Right atrium auricular region (tissue), 2 donors: ENCODE data around the gene FOXL1. TPM values are rescaled to one million over a fixed set of nuclear protein-coding genes. Genes with fewer than 3 reads are reported as not detected.

Experiments
- DNase-seq: peaks from one replicate; pipeline ENCODE4 v3.0.0-alpha.2; 2019; ENCODE audit warnings: low spot score
- H3K27ac ChIP-seq, 2 donors: fragments of 200-600 bp; sonication (generic); 1 replicate in 1 of 2; 2 replicates in 1 of 2; pipeline ENCODE4 v1.5.1; 2016 to 2019
- H3K27me3 ChIP-seq, 2 donors: fragments of 200-600 bp; sonication (generic); one replicate each; pipeline versions ENCODE4 v1.5.1 to v1.6.0; 2017 to 2019
- H3K36me3 ChIP-seq: fragments of 200-600 bp; sonication (generic); one replicate; pipeline ENCODE4 v1.5.1; 2016
- H3K4me1 ChIP-seq, 2 donors: fragments of 200-600 bp; sonication (generic); one replicate each; pipeline versions ENCODE4 v1.5.1 to v1.6.0; 2017 to 2019
- H3K4me3 ChIP-seq, 2 donors: fragments of 200-600 bp; sonication (generic); 1 replicate in 1 of 2; 2 replicates in 1 of 2; pipeline ENCODE4 v1.5.1; 2017 to 2019; ENCODE audit warnings: mild to moderate bottlenecking in 1 of 2, moderate library complexity in 1 of 2
- H3K9me3 ChIP-seq, 2 donors: fragments of 200-600 bp; sonication (generic); one replicate each; pipeline ENCODE4 v1.5.1; 2019
- total RNA-seq, 2 donors: library from RNA; depleted of rRNA; stranded (reverse); fragments of >200 nt; gene quantifications; one replicate each; pipeline ENCODE4 v1.1.0, GENCODE V29; 2016
- TF ChIP-seq, protein P1 (sequence below), 2 donors: fragments of 200-600 bp; sonication (generic); IDR thresholded peaks; one replicate each; pipeline ENCODE4 v1.5.1; 2019; ENCODE audit warnings: antibody characterized with exemption in 2 of 2

FOXL1 gene
- total RNA-seq, 2 donors from 2014 or later, result 0.85 to 1.3 TPM

- Histone ChIP-seq H3K4me3 (no peak overlapping the region), H3K36me3 (no peaks in the 10 kb centered on the region), H3K4me1 (peaks cover 0 to 9% of the 10 kb centered on the region in 2 donors), H3K27me3 (no peaks in the 10 kb centered on the region), H3K27ac (peak overlapping the region; percentile 54 to 55), H3K9me3 (no peaks in the 10 kb centered on the region)
- no peak for DNase-seq
- TF ChIP-seq, protein P1, sequence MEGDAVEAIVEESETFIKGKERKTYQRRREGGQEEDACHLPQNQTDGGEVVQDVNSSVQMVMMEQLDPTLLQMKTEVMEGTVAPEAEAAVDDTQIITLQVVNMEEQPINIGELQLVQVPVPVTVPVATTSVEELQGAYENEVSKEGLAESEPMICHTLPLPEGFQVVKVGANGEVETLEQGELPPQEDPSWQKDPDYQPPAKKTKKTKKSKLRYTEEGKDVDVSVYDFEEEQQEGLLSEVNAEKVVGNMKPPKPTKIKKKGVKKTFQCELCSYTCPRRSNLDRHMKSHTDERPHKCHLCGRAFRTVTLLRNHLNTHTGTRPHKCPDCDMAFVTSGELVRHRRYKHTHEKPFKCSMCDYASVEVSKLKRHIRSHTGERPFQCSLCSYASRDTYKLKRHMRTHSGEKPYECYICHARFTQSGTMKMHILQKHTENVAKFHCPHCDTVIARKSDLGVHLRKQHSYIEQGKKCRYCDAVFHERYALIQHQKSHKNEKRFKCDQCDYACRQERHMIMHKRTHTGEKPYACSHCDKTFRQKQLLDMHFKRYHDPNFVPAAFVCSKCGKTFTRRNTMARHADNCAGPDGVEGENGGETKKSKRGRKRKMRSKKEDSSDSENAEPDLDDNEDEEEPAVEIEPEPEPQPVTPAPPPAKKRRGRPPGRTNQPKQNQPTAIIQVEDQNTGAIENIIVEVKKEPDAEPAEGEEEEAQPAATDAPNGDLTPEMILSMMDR (IDR thresholded peaks at IDR 0.05), result no peak
Observed at GRCh38 chr16:86610779-86611524, 32.6 kb downstream of the FOXL1 start.

GRCh38 chr16:86611525-86611855, 33.1 kb downstream of the FOXL1 start:
- H3K9me3 ChIP-seq, result no peaks in the 10 kb centered on the region
- no peaks in the 10 kb centered on the region for H3K27me3 ChIP-seq
- no peak overlapping the region for H3K4me3 ChIP-seq
- DNase-seq, result no peak
- H3K27ac ChIP-seq, result peak overlapping the region; percentile 54 to 55
- TF ChIP-seq, protein P1 (IDR thresholded peaks at IDR 0.05), result no peak
- no peaks in the 10 kb centered on the region for H3K36me3 ChIP-seq
- peaks cover 0 to 9% of the 10 kb centered on the region in 2 donors for H3K4me1 ChIP-seq

GRCh38 chr16:86611941-86612340, 33.6 kb downstream of the FOXL1 start:
- TF ChIP-seq, protein P1 (IDR thresholded peaks at IDR 0.05), result no peak
- H3K36me3 ChIP-seq, result no peaks in the 10 kb centered on the region
- DNase-seq, result no peak
- H3K9me3 ChIP-seq, result no peaks in the 10 kb centered on the region
- peak overlapping the region; percentile 54 to 55 for H3K27ac ChIP-seq
- H3K4me3 ChIP-seq, result no peak overlapping the region
- H3K4me1 ChIP-seq, result peaks cover 0 to 9% of the 10 kb centered on the region in 2 donors
- no peaks in the 10 kb centered on the region for H3K27me3 ChIP-seq

DNA sequence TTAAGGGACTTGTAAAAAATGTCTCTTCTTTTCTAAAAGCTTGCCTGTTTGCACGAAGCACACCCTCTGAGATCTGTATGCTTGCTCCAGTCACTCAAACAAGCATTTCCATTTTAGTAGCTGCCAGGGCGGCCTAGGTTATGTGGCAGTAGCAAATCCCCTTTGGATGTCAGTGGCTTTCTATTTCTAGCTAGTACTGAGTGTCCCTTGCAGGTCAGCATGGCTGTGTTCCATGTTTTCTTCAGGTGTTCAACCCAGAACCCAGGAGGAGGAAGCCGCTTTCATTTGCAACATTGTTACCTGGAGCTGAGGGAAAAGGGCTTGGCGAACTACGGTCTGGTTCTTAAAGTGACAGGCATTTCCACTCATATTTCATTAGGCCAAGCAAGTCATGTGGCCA, 36.4 kb downstream of the FOXL1 start:
- Histone ChIP-seq H3K4me3 (no peak overlapping the region), H3K9me3 (no peaks in the 10 kb centered on the region), H3K4me1 (peaks cover 0 to 9% of the 10 kb centered on the region in 2 donors), H3K27ac (no peak overlapping the region), H3K27me3 (no peaks in the 10 kb centered on the region), H3K36me3 (no peaks in the 10 kb centered on the region)
- TF ChIP-seq, protein P1 (IDR thresholded peaks at IDR 0.05), result no peak
- DNase-seq, result no peak

- H3K36me3 ChIP-seq, result no peaks in the 10 kb centered on the region
- DNase-seq, result no peak
- H3K4me3 ChIP-seq, result no peak overlapping the region
- no peaks in the 10 kb centered on the region for H3K4me1 ChIP-seq
- H3K27me3 ChIP-seq, result no peaks in the 10 kb centered on the region
- TF ChIP-seq, protein P1 (IDR thresholded peaks at IDR 0.05), result no peak
- no peak overlapping the region for H3K27ac ChIP-seq
- H3K9me3 ChIP-seq, result no peaks in the 10 kb centered on the region
Observed at GRCh38 chr16:86616906-86617305, 38.6 kb downstream of the FOXL1 start.
